ENCODE results near the gene REC8. TPM values are rescaled to one million over a fixed set of nuclear protein-coding genes. Genes with fewer than 3 reads are reported as not detected.

REC8 gene, protein sequence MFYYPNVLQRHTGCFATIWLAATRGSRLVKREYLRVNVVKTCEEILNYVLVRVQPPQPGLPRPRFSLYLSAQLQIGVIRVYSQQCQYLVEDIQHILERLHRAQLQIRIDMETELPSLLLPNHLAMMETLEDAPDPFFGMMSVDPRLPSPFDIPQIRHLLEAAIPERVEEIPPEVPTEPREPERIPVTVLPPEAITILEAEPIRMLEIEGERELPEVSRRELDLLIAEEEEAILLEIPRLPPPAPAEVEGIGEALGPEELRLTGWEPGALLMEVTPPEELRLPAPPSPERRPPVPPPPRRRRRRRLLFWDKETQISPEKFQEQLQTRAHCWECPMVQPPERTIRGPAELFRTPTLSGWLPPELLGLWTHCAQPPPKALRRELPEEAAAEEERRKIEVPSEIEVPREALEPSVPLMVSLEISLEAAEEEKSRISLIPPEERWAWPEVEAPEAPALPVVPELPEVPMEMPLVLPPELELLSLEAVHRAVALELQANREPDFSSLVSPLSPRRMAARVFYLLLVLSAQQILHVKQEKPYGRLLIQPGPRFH
- 145 TPM for total RNA-seq
- polyA plus RNA-seq: 10 to 100 TPM in 3 of 4 donors, 1 to 10 TPM in 1; 9.7 to 16.1 (median 12.0) TPM

DNA sequence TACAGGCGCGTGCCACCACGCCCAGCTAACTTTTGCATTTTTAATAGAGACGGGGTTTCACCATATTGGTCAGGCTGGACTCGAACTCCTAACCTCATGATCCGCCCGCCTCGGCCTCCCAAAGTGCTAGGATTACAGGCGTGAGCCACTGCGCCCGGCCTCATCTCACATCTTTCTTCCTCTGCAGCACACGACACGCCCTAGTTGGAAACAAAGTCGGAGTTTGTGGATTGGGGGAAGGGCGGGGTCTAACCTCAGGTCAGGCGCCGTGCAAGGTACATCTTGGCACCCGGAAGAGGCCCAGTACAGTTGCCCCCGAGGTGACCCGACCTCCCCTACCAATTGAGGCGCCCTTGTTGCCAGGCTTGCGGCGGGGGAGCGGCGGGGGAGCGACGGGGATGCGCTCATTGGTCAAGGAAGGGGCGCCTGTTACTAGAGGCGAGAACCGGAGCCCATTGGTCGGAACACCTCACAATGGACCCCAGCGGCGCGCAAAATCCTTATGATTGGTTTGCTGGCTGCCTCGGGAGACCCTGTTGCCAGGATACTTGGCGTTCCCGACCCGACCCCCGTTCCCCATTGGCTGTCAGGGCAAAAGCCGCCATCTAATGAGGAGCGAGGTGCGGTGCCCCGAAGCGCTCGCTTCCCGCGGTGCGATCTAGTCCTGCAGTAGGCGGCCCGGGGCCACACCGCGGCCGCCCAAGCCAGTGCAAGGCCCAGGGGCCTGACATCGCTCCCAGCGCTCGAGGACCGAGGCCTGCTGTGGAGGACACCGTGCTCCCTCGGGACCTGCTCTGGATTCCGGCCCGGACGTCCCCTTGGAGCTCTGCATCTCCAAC lies at the start of gene REC8:
Gene REC8, plus strand, starts transcription at position 659 of the 839 bp plus-strand sequence. CDS start 473 bp downstream, outside the sequence.
- Histone ChIP-seq H3K36me3 (ENCODE audit: control insufficient read depth, insufficient read depth, low read length) (peaks cover 18% of the 10 kb centered on the region), H3K4me3 (ENCODE audit: low read depth, low read length) (peak within 1 kb of the TSS; percentile 26), H3K9me3 (ENCODE audit: control insufficient read depth in 2 of 2, low read length in 2 of 2) (no peaks in the 10 kb centered on the region), H3K4me1 (ENCODE audit: control insufficient read depth, insufficient read depth, low read length, poor library complexity, severe bottlenecking) (peaks cover 16% of the 10 kb centered on the region), H3K27ac (ENCODE audit: insufficient read depth, low read length, poor library complexity, severe bottlenecking) (peak within 1 kb of the TSS; percentile 65), H3K27me3 (ENCODE audit: control insufficient read depth, insufficient read depth, low read length) (no peaks in the 10 kb centered on the region)
- H3K4me3 Mint-ChIP-seq: peak within 1 kb of the TSS; percentile 83 to 96 (median 92)
- ATAC-seq (ENCODE audit: low read depth in 2 of 2) (peak; percentile 74 to 82), DNase-seq (peak; percentile 72 to 84 (median 74))
- peaks cover 1 to 51% (median 30%) of the 10 kb centered on the region in 4 donors for H3K4me1 Mint-ChIP-seq
- peaks cover 0 to 2% (median 0%) of the 10 kb centered on the region in 7 donors for H3K9me3 Mint-ChIP-seq
- peaks cover 5% of the 10 kb centered on the region for H3K27me3 Mint-ChIP-seq
- H3K36me3 Mint-ChIP-seq: peaks cover 27% of the 10 kb centered on the region
- peak within 1 kb of the TSS; percentile 76 to 91 (median 87) for H3K27ac Mint-ChIP-seq

DNA sequence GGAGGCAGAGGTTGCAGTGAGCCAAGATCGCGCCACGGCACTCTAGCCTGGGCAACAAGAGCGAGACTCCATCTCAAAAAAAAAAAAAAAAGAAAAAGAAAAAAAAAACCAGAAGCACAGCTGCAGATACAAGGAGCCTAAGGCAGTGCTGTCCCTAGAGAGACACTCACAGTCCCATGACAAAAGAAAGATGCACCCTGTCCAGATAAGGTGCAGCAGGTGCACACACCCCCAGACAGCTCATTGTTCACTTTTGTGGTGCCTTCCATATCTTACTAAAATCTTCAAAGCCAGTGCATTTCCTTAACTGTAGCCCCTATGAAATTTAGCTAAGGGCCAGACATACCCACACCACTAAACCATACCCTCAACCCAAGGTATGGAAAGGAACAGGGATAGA lies 49.5 kb upstream of the REC8 start:
- peaks cover 63% of the 10 kb centered on the region for H3K36me3 ChIP-seq (ENCODE audit: control insufficient read depth, insufficient read depth, low read length)

DNA sequence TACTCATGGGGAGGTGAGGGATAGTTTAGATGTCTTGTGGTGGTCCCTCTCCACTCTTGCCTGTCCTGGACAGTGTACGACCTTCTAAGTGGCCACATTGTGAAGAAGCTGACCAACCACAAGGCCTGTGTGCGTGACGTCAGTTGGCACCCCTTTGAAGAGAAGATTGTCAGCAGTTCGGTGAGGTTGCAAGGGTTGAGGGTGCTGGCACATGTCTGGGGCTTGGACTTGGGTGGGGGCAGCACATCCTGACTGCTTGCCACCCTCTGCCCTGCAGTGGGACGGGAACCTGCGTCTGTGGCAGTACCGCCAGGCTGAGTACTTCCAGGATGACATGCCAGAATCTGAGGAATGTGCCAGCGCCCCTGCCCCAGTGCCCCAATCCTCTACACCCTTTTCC lies 49.0 kb upstream of the REC8 start:
- Mint-ChIP-seq H3K36me3 (peaks cover 40% of the 10 kb centered on the region), H3K4me1 (peaks cover 0 to 16% (median 3%) of the 10 kb centered on the region in 4 donors), H3K27me3 (no peaks in the 10 kb centered on the region), H3K4me3 (no peak overlapping the region), H3K9me3 (no peaks in the 10 kb centered on the region), H3K27ac (no peak overlapping the region)
- Histone ChIP-seq H3K27me3 (ENCODE audit: control insufficient read depth, insufficient read depth, low read length) (no peaks in the 10 kb centered on the region), H3K36me3 (ENCODE audit: control insufficient read depth, insufficient read depth, low read length) (peaks cover 58% of the 10 kb centered on the region), H3K4me3 (ENCODE audit: low read depth, low read length) (no peak overlapping the region), H3K27ac (ENCODE audit: insufficient read depth, low read length, poor library complexity, severe bottlenecking) (no peak overlapping the region), H3K9me3 (ENCODE audit: control insufficient read depth in 2 of 2, low read length in 2 of 2) (no peaks in the 10 kb centered on the region), H3K4me1 (ENCODE audit: control insufficient read depth, insufficient read depth, low read length, poor library complexity, severe bottlenecking) (no peaks in the 10 kb centered on the region)
- DNase-seq: no peak
- ATAC-seq (ENCODE audit: low read depth in 2 of 2): no peak

More for the DNA sequence above, 49.5 kb upstream of the REC8 start:
- ATAC-seq (ENCODE audit: low read depth in 2 of 2) (no peak), DNase-seq (no peak)
- Histone ChIP-seq H3K9me3 (ENCODE audit: control insufficient read depth in 2 of 2, low read length in 2 of 2) (no peaks in the 10 kb centered on the region), H3K27ac (ENCODE audit: insufficient read depth, low read length, poor library complexity, severe bottlenecking) (no peak overlapping the region), H3K4me1 (ENCODE audit: control insufficient read depth, insufficient read depth, low read length, poor library complexity, severe bottlenecking) (peaks cover under 1% of the 10 kb centered on the region), H3K27me3 (ENCODE audit: control insufficient read depth, insufficient read depth, low read length) (no peaks in the 10 kb centered on the region), H3K4me3 (ENCODE audit: low read depth, low read length) (no peak overlapping the region)
- no peak overlapping the region for H3K4me3 Mint-ChIP-seq
- peaks cover 0 to 19% (median 5%) of the 10 kb centered on the region in 4 donors for H3K4me1 Mint-ChIP-seq
- H3K27ac Mint-ChIP-seq: no peak overlapping the region
- no peaks in the 10 kb centered on the region for H3K27me3 Mint-ChIP-seq
- H3K9me3 Mint-ChIP-seq: no peaks in the 10 kb centered on the region
- H3K36me3 Mint-ChIP-seq: peaks cover 44% of the 10 kb centered on the region

DNA sequence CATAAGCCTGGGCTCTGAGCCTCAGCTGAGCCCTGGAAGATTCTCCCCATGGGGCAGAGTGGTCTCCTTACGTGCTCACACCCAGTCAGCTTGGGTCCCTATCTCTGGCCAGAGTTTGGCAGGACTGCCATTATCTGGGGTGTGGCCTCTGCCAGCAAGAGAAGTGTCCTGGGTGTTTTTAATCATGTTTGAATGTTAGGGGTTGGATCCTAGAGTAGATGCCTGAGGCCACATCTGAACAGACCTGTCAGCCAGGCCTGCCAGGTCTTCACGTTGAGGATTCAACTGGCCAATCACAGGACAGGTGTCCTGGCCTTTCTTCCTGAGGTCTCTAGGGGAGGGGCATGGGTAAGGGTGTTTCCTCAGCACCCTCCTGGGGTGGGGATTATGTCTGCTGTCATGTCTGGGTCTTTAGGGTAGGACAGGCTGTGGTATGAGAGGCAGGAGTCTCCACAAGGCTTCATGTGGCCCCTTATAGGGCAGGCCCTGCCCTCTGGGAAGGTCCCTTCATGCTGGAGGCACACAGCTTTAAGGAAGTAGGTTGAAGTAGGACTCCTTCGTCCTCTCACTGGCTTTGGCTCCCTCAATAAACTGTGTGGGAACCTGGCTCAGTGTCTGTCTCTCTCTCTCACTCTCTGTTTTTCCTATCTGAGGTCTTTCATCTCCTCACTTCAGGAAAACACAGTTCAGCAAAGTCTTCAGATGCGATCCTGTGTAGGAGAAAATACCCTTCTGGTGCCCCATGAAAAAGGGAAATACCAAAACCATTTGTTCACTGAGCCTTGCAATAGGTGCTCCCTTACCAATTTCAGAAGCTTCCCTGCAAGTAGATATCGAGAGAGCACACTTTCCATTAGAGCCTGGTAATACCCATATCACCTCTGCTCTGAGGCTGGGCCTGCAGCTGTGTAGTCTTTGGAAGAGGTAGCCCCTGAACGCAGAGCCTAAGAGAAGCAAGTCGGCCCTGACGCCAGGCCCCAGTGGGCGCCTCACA lies 48.2 kb upstream of the REC8 start:
- Mint-ChIP-seq H3K27me3 (no peaks in the 10 kb centered on the region), H3K27ac (no peak overlapping the region)
- ATAC-seq (ENCODE audit: low read depth in 2 of 2): peak; percentile 34 to 36

DNA sequence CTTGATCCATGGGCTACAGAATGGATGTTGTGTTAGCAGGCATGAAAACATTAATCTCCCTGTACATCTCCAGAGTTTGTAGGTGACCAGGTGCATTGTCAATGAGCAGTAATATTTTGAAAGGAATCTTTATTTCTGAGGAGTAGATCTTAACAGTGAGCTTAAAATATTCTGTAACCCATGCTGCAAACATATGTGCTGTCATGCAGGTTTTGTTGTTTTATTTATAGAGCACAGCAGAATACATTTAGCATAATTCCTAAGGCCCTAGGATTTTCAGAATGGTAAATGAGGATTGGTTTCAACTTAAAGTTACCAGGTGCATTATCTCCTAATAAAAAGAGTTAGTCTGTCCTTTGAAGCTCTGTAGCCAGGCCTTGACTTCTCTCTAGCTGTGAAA lies 44.9 kb upstream of the REC8 start:
- DNase-seq (no peak), ATAC-seq (ENCODE audit: low read depth in 2 of 2) (no peak)
- Histone ChIP-seq H3K4me3 (ENCODE audit: low read depth, low read length) (no peak overlapping the region), H3K36me3 (ENCODE audit: control insufficient read depth, insufficient read depth, low read length) (peaks cover 19% of the 10 kb centered on the region), H3K4me1 (ENCODE audit: control insufficient read depth, insufficient read depth, low read length, poor library complexity, severe bottlenecking) (peaks cover 4% of the 10 kb centered on the region), H3K27ac (ENCODE audit: insufficient read depth, low read length, poor library complexity, severe bottlenecking) (no peak overlapping the region), H3K27me3 (ENCODE audit: control insufficient read depth, insufficient read depth, low read length) (no peaks in the 10 kb centered on the region), H3K9me3 (ENCODE audit: control insufficient read depth in 2 of 2, low read length in 2 of 2) (no peaks in the 10 kb centered on the region)
- Mint-ChIP-seq H3K27me3 (no peaks in the 10 kb centered on the region), H3K4me3 (no peak overlapping the region), H3K4me1 (peaks cover 0 to 16% (median 8%) of the 10 kb centered on the region in 4 donors), H3K36me3 (peaks cover 24% of the 10 kb centered on the region), H3K27ac (peak overlapping the region in 1 of 3 donors; percentile 20), H3K9me3 (no peaks in the 10 kb centered on the region)

More for the DNA sequence above, 48.2 kb upstream of the REC8 start:
- Mint-ChIP-seq H3K36me3 (peaks cover 32% of the 10 kb centered on the region), H3K4me1 (peaks cover 0 to 11% (median 0%) of the 10 kb centered on the region in 4 donors), H3K9me3 (no peaks in the 10 kb centered on the region), H3K4me3 (no peak overlapping the region)
- H3K4me3 ChIP-seq (ENCODE audit: low read depth, low read length): no peak overlapping the region
- no peak overlapping the region for H3K27ac ChIP-seq (ENCODE audit: insufficient read depth, low read length, poor library complexity, severe bottlenecking)
- no peaks in the 10 kb centered on the region for H3K9me3 ChIP-seq (ENCODE audit: control insufficient read depth in 2 of 2, low read length in 2 of 2)
- DNase-seq: no peak
- peaks cover 49% of the 10 kb centered on the region for H3K36me3 ChIP-seq (ENCODE audit: control insufficient read depth, insufficient read depth, low read length)
- no peaks in the 10 kb centered on the region for H3K4me1 ChIP-seq (ENCODE audit: control insufficient read depth, insufficient read depth, low read length, poor library complexity, severe bottlenecking)
- no peaks in the 10 kb centered on the region for H3K27me3 ChIP-seq (ENCODE audit: control insufficient read depth, insufficient read depth, low read length)

DNA sequence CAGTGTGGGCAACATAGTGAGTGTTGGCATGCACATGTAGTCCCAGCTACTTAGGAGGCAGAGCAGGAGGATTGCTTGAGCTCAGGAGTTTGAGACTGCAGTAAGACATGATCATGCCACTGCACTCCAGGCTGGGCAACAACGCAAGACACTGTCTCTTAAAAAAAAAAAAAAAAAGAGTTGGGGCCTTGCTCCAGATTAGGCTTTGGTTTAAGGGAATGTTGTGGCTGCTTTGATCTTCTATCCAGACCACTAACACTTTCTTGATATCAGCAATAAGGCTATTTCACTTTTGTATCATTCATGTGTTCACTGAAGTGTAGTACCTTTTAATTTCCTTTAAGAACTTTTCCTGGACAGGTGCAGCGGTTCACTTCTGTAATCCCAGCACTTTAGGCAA lies 44.2 kb upstream of the REC8 start:
- Histone ChIP-seq H3K27ac (ENCODE audit: insufficient read depth, low read length, poor library complexity, severe bottlenecking) (no peak overlapping the region), H3K9me3 (ENCODE audit: control insufficient read depth in 2 of 2, low read length in 2 of 2) (no peaks in the 10 kb centered on the region), H3K36me3 (ENCODE audit: control insufficient read depth, insufficient read depth, low read length) (peaks cover 15% of the 10 kb centered on the region), H3K27me3 (ENCODE audit: control insufficient read depth, insufficient read depth, low read length) (no peaks in the 10 kb centered on the region), H3K4me3 (ENCODE audit: low read depth, low read length) (no peak overlapping the region), H3K4me1 (ENCODE audit: control insufficient read depth, insufficient read depth, low read length, poor library complexity, severe bottlenecking) (peaks cover 11% of the 10 kb centered on the region)
- H3K4me3 Mint-ChIP-seq: no peak overlapping the region
- ATAC-seq (ENCODE audit: low read depth in 2 of 2) (no peak), DNase-seq (no peak)
- H3K36me3 Mint-ChIP-seq: peaks cover 21% of the 10 kb centered on the region
- H3K27ac Mint-ChIP-seq: no peak overlapping the region
- peaks cover 0 to 23% (median 12%) of the 10 kb centered on the region in 4 donors for H3K4me1 Mint-ChIP-seq
- H3K9me3 Mint-ChIP-seq: no peaks in the 10 kb centered on the region
- H3K27me3 Mint-ChIP-seq: no peaks in the 10 kb centered on the region

All from CD4-positive, CD25-positive, alpha-beta regulatory T cell (primary cell).